Osteocyte (in vitro differentiated cells): ENCODE data around the gene CDT1. TPM values are rescaled to one million over a fixed set of nuclear protein-coding genes. Genes with fewer than 3 reads are reported as not detected.

Experiments used
- DNase-seq: peaks from one replicate; pipeline ENCODE4 v3.0.0; 2021; ENCODE audit warnings: mixed read lengths; ENCODE audit not compliant: unreplicated experiment; ENCODE audit errors: extremely low spot score
- H3K27ac Mint-ChIP-seq: one replicate; pipeline ENCODE4 v1.8.0; 2021; ENCODE audit warnings: mild to moderate bottlenecking, mixed read lengths; ENCODE audit not compliant: unreplicated experiment
- H3K27me3 Mint-ChIP-seq: one replicate; pipeline ENCODE4 v1.8.0; 2021; ENCODE audit warnings: mixed read lengths; ENCODE audit not compliant: unreplicated experiment
- H3K36me3 Mint-ChIP-seq: one replicate; pipeline ENCODE4 v1.8.0; 2021; ENCODE audit warnings: mixed read lengths; ENCODE audit not compliant: unreplicated experiment
- H3K4me1 Mint-ChIP-seq: one replicate; pipeline ENCODE4 v1.8.0; 2021; ENCODE audit warnings: mixed read lengths; ENCODE audit not compliant: unreplicated experiment
- H3K4me3 Mint-ChIP-seq: one replicate; pipeline ENCODE4 v1.8.0; 2021; ENCODE audit warnings: mild to moderate bottlenecking, moderate library complexity, mixed read lengths; ENCODE audit not compliant: unreplicated experiment
- H3K9me3 Mint-ChIP-seq: one replicate; pipeline ENCODE4 v1.8.0; 2021; ENCODE audit warnings: mixed read lengths; ENCODE audit not compliant: unreplicated experiment
- long read RNA-seq: library from polyadenylated mRNA; unstranded; transcript quantifications from one replicate; pipeline ENCODE4 v2.0.0, GENCODE V29; 2021
- total RNA-seq: library from RNA; stranded (reverse); gene quantifications from 2 replicates; pipeline ENCODE4 v1.2.1, GENCODE V29; 2021
- TF ChIP-seq, protein P1 (sequence below): fragments of 200-600 bp; sonication (generic); IDR thresholded peaks from 2 replicates; pipeline ENCODE4 v1.5.0; 2021; ENCODE audit warnings: antibody characterized with exemption, mild to moderate bottlenecking, moderate library complexity

Gene CDT1
- 5.6 and 6.6 TPM in 2 replicates for total RNA-seq
- long read RNA-seq: 0 reads

DNA sequence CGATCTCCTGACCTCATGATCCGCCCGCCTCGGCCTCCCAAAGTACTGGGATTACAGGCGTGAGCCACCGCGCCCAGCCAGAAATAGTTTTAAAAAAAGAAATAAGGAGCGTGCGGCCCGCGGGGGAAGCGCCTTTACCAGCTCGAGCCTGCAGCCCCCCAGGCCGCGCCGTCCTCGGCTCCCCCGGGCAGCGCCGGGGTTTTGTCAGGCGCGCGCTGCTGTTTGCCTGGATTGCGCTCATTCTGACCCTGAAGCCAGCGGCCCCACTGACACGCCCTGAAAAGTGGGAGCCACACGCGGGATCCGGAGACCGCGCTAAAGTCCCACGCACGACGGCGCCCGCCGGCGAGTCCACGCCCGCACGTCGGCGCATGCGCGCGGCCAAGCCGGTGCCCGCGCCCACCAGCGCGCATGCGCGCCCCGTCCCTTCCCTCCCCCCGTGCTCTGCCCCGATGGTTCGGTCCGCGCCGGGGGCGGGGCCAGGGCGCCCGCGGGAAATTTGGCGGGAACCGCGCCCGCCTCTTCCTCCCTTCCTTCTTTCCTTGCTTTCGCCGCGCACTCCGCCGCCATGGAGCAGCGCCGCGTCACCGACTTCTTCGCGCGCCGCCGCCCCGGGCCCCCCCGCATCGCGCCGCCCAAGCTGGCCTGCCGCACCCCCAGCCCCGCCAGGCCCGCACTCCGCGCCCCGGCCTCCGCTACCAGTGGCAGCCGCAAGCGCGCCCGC lies at the start of gene CDT1:
Gene CDT1 (plus strand): TSS at position 526 of the 724 bp plus-strand sequence. CDS start 43 bp downstream, at position 569.
- Mint-ChIP-seq H3K27me3 (no peaks in the 10 kb centered on the region), H3K9me3 (no peaks in the 10 kb centered on the region), H3K36me3 (no peaks in the 10 kb centered on the region), H3K27ac (peak within 1 kb of the TSS; percentile 41), H3K4me1 (peaks cover 3% of the 10 kb centered on the region), H3K4me3 (peak within 1 kb of the TSS; percentile 81)
- TF ChIP-seq, protein P1, sequence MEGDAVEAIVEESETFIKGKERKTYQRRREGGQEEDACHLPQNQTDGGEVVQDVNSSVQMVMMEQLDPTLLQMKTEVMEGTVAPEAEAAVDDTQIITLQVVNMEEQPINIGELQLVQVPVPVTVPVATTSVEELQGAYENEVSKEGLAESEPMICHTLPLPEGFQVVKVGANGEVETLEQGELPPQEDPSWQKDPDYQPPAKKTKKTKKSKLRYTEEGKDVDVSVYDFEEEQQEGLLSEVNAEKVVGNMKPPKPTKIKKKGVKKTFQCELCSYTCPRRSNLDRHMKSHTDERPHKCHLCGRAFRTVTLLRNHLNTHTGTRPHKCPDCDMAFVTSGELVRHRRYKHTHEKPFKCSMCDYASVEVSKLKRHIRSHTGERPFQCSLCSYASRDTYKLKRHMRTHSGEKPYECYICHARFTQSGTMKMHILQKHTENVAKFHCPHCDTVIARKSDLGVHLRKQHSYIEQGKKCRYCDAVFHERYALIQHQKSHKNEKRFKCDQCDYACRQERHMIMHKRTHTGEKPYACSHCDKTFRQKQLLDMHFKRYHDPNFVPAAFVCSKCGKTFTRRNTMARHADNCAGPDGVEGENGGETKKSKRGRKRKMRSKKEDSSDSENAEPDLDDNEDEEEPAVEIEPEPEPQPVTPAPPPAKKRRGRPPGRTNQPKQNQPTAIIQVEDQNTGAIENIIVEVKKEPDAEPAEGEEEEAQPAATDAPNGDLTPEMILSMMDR: no peak
- DNase-seq: peak; percentile 95

DNA sequence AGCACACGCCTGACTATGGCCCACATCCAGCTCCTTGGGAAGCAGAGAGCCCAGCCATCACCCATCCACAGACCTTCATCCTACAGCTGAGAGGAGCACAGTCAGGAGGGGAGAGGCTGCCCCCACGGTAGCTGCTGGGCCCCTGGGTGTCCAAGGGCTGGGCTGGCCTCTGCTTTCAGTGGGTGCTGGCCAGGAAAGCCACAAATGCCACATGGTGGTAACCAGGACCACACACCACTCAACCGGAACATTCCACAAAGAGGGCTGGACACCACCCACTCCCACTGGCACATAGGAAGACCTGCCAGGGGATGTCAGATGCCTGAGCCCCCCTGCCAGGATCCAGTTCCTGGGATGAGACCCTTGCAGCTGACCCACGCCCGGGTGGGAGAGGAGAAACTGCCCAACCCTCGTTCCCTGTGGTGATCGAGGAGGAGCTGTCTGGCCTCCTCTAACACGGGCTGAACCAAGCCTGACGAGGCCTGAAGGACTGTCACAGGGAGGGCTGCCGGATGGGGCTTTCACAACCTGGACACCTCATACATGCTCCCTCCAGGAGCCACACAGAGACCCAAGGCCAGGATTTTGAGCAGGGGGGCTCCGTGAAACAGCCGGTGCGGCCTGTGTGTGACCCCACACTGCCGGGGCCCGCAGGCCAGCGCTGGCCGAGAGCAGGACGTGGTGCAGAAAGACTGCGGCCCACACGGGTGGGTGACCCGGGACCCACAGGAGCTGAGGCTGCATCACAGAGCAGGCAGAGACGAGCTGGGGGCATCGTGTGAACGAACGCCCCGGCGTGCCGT lies 49.3 kb upstream of the CDT1 start:
- Mint-ChIP-seq H3K9me3 (no peaks in the 10 kb centered on the region), H3K4me3 (no peak overlapping the region), H3K36me3 (no peaks in the 10 kb centered on the region), H3K27ac (no peak overlapping the region), H3K27me3 (no peaks in the 10 kb centered on the region), H3K4me1 (peaks cover 46% of the 10 kb centered on the region)
- TF ChIP-seq, protein P1: no peak
- no peak for DNase-seq

DNA sequence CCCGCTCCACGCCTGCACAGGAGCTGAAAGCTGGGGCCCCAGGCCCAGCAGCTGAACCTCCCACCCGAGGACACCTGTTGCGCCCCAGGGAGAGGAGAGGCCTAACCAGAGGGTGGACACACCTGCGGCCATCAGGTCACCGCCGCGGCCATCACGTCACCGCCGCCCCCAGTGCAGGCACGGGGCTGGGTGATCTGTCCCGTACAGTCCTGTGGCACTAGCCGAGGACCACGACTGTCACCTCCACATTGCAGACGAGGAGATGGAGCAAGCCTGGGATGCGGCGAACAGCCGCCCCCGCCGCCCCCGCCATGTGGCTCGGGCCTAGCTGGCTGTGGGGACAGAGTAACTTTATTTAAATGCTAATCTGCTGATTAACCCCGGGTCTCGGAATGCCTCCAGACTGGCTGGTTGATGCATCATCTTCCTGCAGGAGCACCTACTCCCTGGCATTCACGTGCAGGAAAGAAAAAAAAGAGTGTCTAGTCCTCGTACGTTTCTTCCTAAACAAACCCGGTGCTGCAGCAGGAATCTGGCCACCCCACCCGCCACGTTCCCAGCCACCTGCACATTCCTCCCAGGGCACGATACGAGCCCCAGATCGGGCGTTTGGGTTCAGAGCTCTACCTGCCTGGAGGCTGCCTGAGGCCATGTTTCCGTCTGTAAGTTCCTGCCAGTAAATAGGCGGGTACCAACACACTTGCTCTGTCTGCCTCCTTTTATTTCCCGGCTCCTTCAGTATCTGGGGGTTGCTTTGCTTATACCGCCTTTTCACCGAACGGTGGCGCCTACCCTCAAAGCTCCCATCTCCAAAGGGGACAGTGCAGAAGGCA lies 48.5 kb upstream of the CDT1 start:
- H3K36me3 Mint-ChIP-seq: no peaks in the 10 kb centered on the region
- no peak overlapping the region for H3K4me3 Mint-ChIP-seq
- H3K4me1 Mint-ChIP-seq: peaks cover 51% of the 10 kb centered on the region
- TF ChIP-seq, protein P1: peak; percentile 52
- no peaks in the 10 kb centered on the region for H3K27me3 Mint-ChIP-seq
- peak overlapping the region; percentile 75 for H3K27ac Mint-ChIP-seq
- no peaks in the 10 kb centered on the region for H3K9me3 Mint-ChIP-seq
- no peak for DNase-seq

DNA sequence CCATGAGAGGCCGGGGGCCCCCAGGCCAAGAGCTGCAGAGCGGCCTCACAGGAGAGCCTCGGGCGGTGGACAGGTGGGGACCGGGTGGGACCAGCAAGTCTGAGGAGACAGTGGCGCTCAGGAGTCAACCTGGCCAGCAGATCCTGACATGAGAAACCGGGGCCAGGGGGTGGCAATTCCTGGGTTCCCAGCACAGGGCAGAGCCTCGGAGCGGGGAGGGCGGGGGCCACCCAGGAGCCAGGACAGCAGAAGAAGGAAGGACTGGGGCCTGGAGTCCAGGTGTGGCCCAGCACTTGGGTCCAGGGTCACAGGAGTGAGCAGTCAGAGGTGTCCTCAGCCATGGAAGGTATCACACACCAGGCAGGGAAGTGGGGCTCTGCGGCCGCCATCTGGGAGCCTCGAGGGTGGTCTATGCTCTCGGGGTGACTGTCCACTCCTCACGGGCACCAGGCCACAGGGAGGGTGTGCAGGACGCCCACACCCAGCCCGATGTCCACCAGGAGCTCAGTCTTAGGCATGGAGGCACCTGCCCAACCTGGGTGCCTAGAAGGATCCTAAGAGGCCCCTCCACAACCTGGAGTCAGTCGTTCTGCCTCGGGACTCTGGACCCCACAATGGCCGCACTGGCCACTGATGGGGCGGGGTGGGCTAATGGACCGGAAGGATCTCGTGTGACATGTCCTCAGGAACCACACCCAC lies 47.7 kb upstream of the CDT1 start:
- no peak overlapping the region for H3K4me3 Mint-ChIP-seq
- H3K9me3 Mint-ChIP-seq: no peaks in the 10 kb centered on the region
- no peaks in the 10 kb centered on the region for H3K27me3 Mint-ChIP-seq
- H3K27ac Mint-ChIP-seq: no peak overlapping the region
- no peaks in the 10 kb centered on the region for H3K36me3 Mint-ChIP-seq
- peaks cover 53% of the 10 kb centered on the region for H3K4me1 Mint-ChIP-seq
- TF ChIP-seq, protein P1: no peak
- DNase-seq: no peak
